ENCODE data around the gene FOXD3. TPM values are rescaled to one million over a fixed set of nuclear protein-coding genes. Genes with fewer than 3 reads are reported as not detected.

Gene FOXD3
- total RNA-seq, 2 donors from 2014 or later: 0.35 to 1.0 TPM

DNA sequence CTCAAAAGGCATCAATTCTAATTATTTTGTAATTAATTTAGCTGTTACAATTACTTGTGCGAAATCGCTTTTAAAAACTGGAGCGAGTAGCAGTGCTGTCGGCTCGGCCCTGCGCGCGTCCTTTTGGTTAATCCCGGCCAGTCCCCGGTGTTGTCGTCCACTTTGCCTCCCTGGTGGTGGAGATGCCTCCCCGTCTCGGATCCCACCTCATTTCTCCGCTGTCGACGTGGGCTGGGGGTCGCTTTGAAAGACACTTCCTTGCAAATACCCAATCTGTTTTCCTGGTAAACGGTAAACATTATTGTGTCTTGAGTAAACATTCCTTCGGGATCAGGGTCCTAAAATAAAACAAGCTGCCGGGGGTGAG lies 3.7 kb downstream of the FOXD3 start:
- H3K4me3 ChIP-seq: no peak overlapping the region
- peaks cover 98% of the 10 kb centered on the region for H3K27me3 ChIP-seq
- TF ChIP-seq, protein P1, sequence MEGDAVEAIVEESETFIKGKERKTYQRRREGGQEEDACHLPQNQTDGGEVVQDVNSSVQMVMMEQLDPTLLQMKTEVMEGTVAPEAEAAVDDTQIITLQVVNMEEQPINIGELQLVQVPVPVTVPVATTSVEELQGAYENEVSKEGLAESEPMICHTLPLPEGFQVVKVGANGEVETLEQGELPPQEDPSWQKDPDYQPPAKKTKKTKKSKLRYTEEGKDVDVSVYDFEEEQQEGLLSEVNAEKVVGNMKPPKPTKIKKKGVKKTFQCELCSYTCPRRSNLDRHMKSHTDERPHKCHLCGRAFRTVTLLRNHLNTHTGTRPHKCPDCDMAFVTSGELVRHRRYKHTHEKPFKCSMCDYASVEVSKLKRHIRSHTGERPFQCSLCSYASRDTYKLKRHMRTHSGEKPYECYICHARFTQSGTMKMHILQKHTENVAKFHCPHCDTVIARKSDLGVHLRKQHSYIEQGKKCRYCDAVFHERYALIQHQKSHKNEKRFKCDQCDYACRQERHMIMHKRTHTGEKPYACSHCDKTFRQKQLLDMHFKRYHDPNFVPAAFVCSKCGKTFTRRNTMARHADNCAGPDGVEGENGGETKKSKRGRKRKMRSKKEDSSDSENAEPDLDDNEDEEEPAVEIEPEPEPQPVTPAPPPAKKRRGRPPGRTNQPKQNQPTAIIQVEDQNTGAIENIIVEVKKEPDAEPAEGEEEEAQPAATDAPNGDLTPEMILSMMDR (IDR thresholded peaks at IDR 0.05): no peak
- no peak overlapping the region for H3K27ac ChIP-seq
- no peak overlapping the region for H3K9ac ChIP-seq (ENCODE audit: low read depth in 2 of 2, low read length in 2 of 2)
- H3K9me3 ChIP-seq: no peaks in the 10 kb centered on the region
- H3K36me3 ChIP-seq: no peaks in the 10 kb centered on the region
- no peak for DNase-seq
- peaks cover 9% of the 10 kb centered on the region for H3K4me1 ChIP-seq
- intact Hi-C loops (cut with DNase I): no loop called here

DNA sequence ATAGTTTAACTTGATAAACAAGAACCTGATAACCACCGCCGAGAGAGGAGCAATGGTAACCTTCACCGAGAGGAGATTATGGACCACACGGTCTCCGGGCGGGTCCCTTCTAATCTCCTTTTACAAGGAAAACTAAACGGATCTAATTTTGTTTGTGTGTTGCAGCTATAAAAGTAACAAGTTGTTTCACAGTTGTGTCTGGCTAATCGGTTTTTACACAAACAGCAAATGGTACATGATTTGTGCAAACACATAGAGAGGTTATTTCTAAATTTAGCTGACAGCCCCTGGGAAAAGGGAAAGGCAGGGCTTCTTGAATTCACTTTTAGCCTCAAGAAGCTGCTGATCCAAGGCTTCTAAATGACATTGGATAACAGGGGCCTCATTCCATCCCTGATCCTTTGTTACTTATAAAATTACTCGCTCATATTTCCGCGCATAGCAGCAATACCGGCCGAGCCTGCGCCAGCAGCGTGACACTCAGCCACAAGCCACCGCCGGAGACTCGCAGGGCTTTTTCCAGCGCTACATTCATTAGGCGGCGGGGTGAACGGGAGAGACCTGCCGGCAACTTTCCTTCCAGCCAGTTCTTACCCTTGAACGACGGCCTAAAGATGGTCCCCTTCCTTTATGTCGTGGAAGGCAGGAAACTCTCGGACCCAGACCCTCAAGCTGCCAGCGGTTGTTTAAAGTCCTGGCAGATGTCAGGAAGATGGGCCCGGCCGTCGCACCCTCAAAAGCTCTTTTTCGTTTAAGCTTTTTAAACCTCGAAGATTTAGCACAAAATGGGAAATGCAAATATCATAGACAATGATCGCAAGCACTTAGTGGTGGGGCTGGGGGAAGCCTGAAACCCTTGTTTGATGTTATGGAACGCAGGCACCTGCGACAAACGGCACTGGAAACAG lies 4.4 kb downstream of the FOXD3 start:
- H3K9ac ChIP-seq (ENCODE audit: low read depth in 2 of 2, low read length in 2 of 2): no peak overlapping the region
- H3K9me3 ChIP-seq: no peaks in the 10 kb centered on the region
- H3K36me3 ChIP-seq: no peaks in the 10 kb centered on the region
- TF ChIP-seq, protein P1 (IDR thresholded peaks at IDR 0.05): no peak
- H3K4me1 ChIP-seq: peaks cover 9% of the 10 kb centered on the region
- DNase-seq: no peak
- intact Hi-C loops (cut with DNase I): no loop called here
- no peak overlapping the region for H3K4me3 ChIP-seq
- peaks cover 98% of the 10 kb centered on the region for H3K27me3 ChIP-seq
- H3K27ac ChIP-seq: no peak overlapping the region

DNA sequence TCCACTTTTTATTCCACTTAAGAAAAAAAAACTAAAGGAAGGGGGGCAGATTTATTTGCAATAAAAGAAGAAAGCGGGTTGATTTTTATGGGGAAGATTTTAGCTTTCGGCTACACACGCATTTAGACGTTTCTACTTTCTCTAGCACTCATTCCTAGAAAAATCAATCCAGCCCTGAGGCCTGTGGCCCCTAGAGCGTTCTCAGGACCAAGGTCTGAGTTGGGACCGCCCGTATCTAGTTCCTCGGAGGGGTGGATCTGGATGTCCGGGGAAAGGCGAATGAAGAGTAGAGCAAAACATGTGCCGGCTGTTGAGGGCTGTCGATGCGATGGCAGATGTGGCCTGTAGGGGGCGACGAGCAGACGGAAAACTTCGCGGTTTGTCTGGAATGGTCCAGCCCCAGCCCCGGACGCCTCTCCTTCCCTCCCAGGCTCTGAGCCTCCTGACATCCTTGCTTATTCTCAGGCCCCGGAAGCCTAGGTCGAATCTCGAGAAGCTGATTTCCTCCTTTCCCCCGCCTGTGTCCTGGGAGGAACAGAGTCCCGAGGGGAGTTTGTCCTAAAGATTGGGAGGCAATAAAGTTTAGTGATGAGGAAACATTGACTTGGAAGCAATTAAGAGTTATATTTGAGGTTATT lies 5.2 kb downstream of the FOXD3 start:
- no peak overlapping the region for H3K27ac ChIP-seq

DNA sequence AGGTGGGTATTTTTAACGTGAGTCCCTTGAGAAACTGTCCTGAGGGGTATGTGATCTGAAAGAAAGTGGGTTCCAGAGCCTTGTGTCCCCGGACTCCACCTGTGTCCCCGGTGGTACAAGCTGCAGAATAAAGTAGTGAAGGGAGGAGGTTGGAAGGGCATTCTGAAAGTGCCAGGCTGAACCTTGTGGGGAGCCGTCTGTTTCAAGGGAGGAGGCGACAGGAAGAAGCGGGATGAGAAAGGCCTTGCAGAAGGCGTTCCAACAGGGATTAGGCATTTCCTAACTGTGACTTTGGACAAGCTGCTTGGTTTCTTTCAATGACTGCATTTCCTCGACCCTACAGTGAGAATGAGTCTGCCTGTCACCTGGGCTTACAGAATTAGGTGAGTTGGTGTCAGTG lies 5.8 kb downstream of the FOXD3 start:
- Histone ChIP-seq H3K4me3 (no peak overlapping the region), H3K9me3 (no peaks in the 10 kb centered on the region), H3K4me1 (peaks cover 4% of the 10 kb centered on the region), H3K27ac (no peak overlapping the region), H3K27me3 (peaks cover 98% of the 10 kb centered on the region), H3K36me3 (no peaks in the 10 kb centered on the region), H3K9ac (ENCODE audit: low read depth in 2 of 2, low read length in 2 of 2) (no peak overlapping the region)
- TF ChIP-seq, protein P1 (IDR thresholded peaks at IDR 0.05): no peak
- intact Hi-C loops (cut with DNase I): no loop called here
- no peak for DNase-seq

More for the DNA sequence above, 5.2 kb downstream of the FOXD3 start:
- intact Hi-C loops (cut with DNase I): no loop called here
- Histone ChIP-seq H3K9ac (ENCODE audit: low read depth in 2 of 2, low read length in 2 of 2) (no peak overlapping the region), H3K4me1 (peaks cover 4% of the 10 kb centered on the region), H3K27me3 (peaks cover 98% of the 10 kb centered on the region), H3K36me3 (no peaks in the 10 kb centered on the region), H3K4me3 (no peak overlapping the region), H3K9me3 (no peaks in the 10 kb centered on the region)
- TF ChIP-seq, protein P1 (IDR thresholded peaks at IDR 0.05): peak; percentile 59
- peak; percentile 81 for DNase-seq

DNA sequence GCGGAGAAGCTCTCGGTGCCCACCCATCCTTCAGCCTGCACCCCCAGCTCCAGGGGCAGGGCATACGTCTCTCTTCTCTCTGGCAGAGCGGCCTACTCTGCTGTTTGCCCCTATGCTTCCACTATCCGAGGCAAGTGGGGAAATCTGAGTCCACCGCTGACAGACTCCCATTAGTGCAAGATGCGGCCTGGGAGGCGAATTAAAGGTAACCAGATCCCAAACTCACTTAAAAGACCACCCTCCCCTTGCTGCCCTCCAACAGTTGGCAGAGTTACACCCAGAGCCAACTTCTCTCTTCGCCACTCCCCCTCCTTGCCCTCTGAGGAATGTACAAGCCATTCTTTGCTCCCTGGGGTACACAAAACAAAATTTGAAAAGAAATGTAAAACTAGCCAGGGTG lies 6.4 kb downstream of the FOXD3 start:
- no peaks in the 10 kb centered on the region for H3K36me3 ChIP-seq

More for the DNA sequence above, 6.4 kb downstream of the FOXD3 start:
- peaks cover 4% of the 10 kb centered on the region for H3K4me1 ChIP-seq
- no peak overlapping the region for H3K4me3 ChIP-seq
- TF ChIP-seq, protein P1 (IDR thresholded peaks at IDR 0.05): no peak
- H3K27ac ChIP-seq: no peak overlapping the region
- H3K27me3 ChIP-seq: peaks cover 96% of the 10 kb centered on the region
- intact Hi-C loops (cut with DNase I): no loop called here
- H3K9me3 ChIP-seq: no peaks in the 10 kb centered on the region
- no peak overlapping the region for H3K9ac ChIP-seq (ENCODE audit: low read depth in 2 of 2, low read length in 2 of 2)
- DNase-seq: no peak
